Peyer's patch (tissue), 4 donors: Measurements from ENCODE around the gene IFIT5.

Experiments
- CTCF ChIP-seq, 6 experiments: fragments of 450-650 bp in 4 of 6; fragments of 200-600 bp in 2 of 6; sonication (generic) in 1 of 6; IDR thresholded peaks; one replicate each; pipeline ENCODE4 v1.5.1; 2017 to 2019; ENCODE audit warnings: antibody characterized with exemption in 6 of 6, mild to moderate bottlenecking in 3 of 6, moderate library complexity in 1 of 6
- POLR2A ChIP-seq, 2 donors: fragments of 450-650 bp; IDR thresholded peaks; one replicate each; pipeline ENCODE4 v1.5.1; 2017; ENCODE audit warnings: antibody characterized with exemption in 2 of 2, mild to moderate bottlenecking in 2 of 2, moderate library complexity in 2 of 2

GRCh38 chr10:89384474-89385340 lies 29.7 kb upstream of the IFIT5 start:
- TF ChIP-seq POLR2A (IDR thresholded peaks at IDR 0.05) = no peak
- no peak for TF ChIP-seq CTCF (IDR thresholded peaks at IDR 0.05)
